ENCODE data around the gene JDP2.

- TF ChIP-seq TARDBP (IDR thresholded peaks at IDR 0.05), result no peak
- TF ChIP-seq BHLHE40 (IDR thresholded peaks at IDR 0.05; ENCODE audit: borderline replicate concordance), result no peak
- no peak for TF ChIP-seq FOXK2 (IDR thresholded peaks at IDR 0.05)
- TF ChIP-seq, protein P1, sequence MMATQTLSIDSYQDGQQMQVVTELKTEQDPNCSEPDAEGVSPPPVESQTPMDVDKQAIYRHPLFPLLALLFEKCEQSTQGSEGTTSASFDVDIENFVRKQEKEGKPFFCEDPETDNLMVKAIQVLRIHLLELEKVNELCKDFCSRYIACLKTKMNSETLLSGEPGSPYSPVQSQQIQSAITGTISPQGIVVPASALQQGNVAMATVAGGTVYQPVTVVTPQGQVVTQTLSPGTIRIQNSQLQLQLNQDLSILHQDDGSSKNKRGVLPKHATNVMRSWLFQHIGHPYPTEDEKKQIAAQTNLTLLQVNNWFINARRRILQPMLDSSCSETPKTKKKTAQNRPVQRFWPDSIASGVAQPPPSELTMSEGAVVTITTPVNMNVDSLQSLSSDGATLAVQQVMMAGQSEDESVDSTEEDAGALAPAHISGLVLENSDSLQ (IDR thresholded peaks at IDR 0.05), result no peak
- no peak for TF ChIP-seq ELF4 (IDR thresholded peaks at IDR 0.05)
- no peak for TF ChIP-seq CTBP1 (IDR thresholded peaks at IDR 0.05; ENCODE audit: borderline replicate concordance)
- no peak for TF ChIP-seq FOXM1 (IDR thresholded peaks at IDR 0.05; ENCODE audit: borderline replicate concordance)
- TF ChIP-seq SP1 (IDR thresholded peaks at IDR 0.05), result no peak
- no peak for TF ChIP-seq ARNT (IDR thresholded peaks at IDR 0.05)
- no peak for TF ChIP-seq FOXA1 (IDR thresholded peaks at IDR 0.05)
- no peak for TF ChIP-seq SUZ12 (IDR thresholded peaks at IDR 0.05)
- TF ChIP-seq HDGF (IDR thresholded peaks at IDR 0.05; ENCODE audit: borderline replicate concordance), result no peak
These were observed 21.0 kb upstream of the JDP2 start for GRCh38 chr14:75406856-75407255.

Measured in HEK293T (cell line).